ENCODE data around the gene CEP112.

The CEP112 gene

GRCh38 chr17:65589321-65589720, 602.6 kb downstream of the CEP112 start:
- no peak overlapping the region for H3K4me3 ChIP-seq (ENCODE audit: low read depth, low read length)
- peak; percentile 33 for DNase-seq (ENCODE audit: low read depth)

GRCh38 chr17:65588181-65588808, 603.6 kb downstream of the CEP112 start:
- H3K4me3 ChIP-seq (ENCODE audit: low read depth, low read length), result no peak overlapping the region
- DNase-seq (ENCODE audit: low read depth), result peak; percentile 19
- peak; percentile 23; the same call in 1 of the 2 replicates for TF ChIP-seq CTCF (IDR thresholded peaks at IDR 0.05; ENCODE audit: control insufficient read depth, extremely low read depth, insufficient read depth)

More at GRCh38 chr17:65589321-65589720, 602.6 kb downstream of the CEP112 start:
- TF ChIP-seq CTCF (IDR thresholded peaks at IDR 0.05; ENCODE audit: control insufficient read depth, extremely low read depth, insufficient read depth), result no peak

- no peak for TF ChIP-seq CTCF (IDR thresholded peaks at IDR 0.05; ENCODE audit: control insufficient read depth, extremely low read depth, insufficient read depth)
- no peak overlapping the region for H3K4me3 ChIP-seq (ENCODE audit: low read depth, low read length)
- no peak for DNase-seq (ENCODE audit: low read depth)
Observed at GRCh38 chr17:65587534-65588180, 604.3 kb downstream of the CEP112 start.

GRCh38 chr17:65586899-65587298, 605.0 kb downstream of the CEP112 start:
- DNase-seq (ENCODE audit: low read depth), result no peak
- no peak for TF ChIP-seq CTCF (IDR thresholded peaks at IDR 0.05; ENCODE audit: control insufficient read depth, extremely low read depth, insufficient read depth)
- H3K4me3 ChIP-seq (ENCODE audit: low read depth, low read length), result no peak overlapping the region
